Natural killer cell (primary cell): ENCODE results near the gene MARCHF3. TPM values are rescaled to one million over a fixed set of nuclear protein-coding genes. Genes with fewer than 3 reads are reported as not detected.
"Not testable (repeated sequence)": the region's sequence is repeated elsewhere in the genome, so short reads cannot be mapped to it uniquely, and the experiment has no call there.

Experiments used
- ATAC-seq, 3 donors: fragments of 150-1000 bp in 2 of 3; fragments of 200-7000 bp in 1 of 3; cut with Tn5 transposase; 1 replicate in 1 of 3; 2 replicates in 2 of 3; pipeline ENCODE4 v1.10.0; 2021; ENCODE audit warnings: mild to moderate bottlenecking in 2 of 3, moderate library complexity in 2 of 3
- DNase-seq, 2 donors: peaks; one replicate each; pipeline versions ENCODE4 v3.0.0 to v3.0.0-alpha.2; 2013 to 2021; ENCODE audit warnings: mixed read lengths in 1 of 2
- H3K27ac ChIP-seq: one replicate; pipeline ENCODE4 v1.5.1; 2013; ENCODE audit warnings: mild to moderate bottlenecking, low read length
- H3K27me3 ChIP-seq: one replicate; pipeline ENCODE4 v1.6.1; 2013; ENCODE audit warnings: low read length; ENCODE audit not compliant: control insufficient read depth, insufficient read depth
- H3K36me3 ChIP-seq: one replicate; pipeline ENCODE4 v1.6.1; 2013; ENCODE audit warnings: low read length; ENCODE audit not compliant: control insufficient read depth, insufficient read depth
- H3K4me1 ChIP-seq: one replicate; pipeline ENCODE4 v1.6.1; 2013; ENCODE audit warnings: low read length; ENCODE audit not compliant: control insufficient read depth, insufficient read depth
- H3K4me3 ChIP-seq: one replicate; pipeline ENCODE4 v1.5.1; 2013; ENCODE audit warnings: low read length
- H3K9me3 ChIP-seq: one replicate; pipeline ENCODE4 v1.6.1; 2013; ENCODE audit warnings: low read length; ENCODE audit not compliant: control insufficient read depth, insufficient read depth
- H3K27ac Mint-ChIP-seq, 2 donors: one replicate each; pipeline ENCODE4 v1.8.0; 2022; ENCODE audit warnings: mild to moderate bottlenecking in 2 of 2, mixed read lengths in 2 of 2, moderate library complexity in 1 of 2
- H3K27me3 Mint-ChIP-seq, 2 donors: one replicate each; pipeline ENCODE4 v1.8.0; 2022; ENCODE audit warnings: low read depth in 2 of 2, mixed read lengths in 2 of 2
- H3K36me3 Mint-ChIP-seq: one replicate; pipeline ENCODE4 v1.8.0; 2022; ENCODE audit warnings: mixed read lengths
- H3K4me1 Mint-ChIP-seq, 2 donors: one replicate each; pipeline ENCODE4 v1.8.0; 2022; ENCODE audit warnings: mixed read lengths in 2 of 2
- H3K4me3 Mint-ChIP-seq: one replicate; pipeline ENCODE4 v1.8.0; 2022; ENCODE audit warnings: mild to moderate bottlenecking, moderate library complexity, mixed read lengths
- H3K9me3 Mint-ChIP-seq, 2 donors: one replicate each; pipeline ENCODE4 v1.8.0; 2022; ENCODE audit warnings: mixed read lengths in 2 of 2
- CTCF ChIP-seq: fragments of 200-600 bp; IDR thresholded peaks from one replicate; pipeline ENCODE4 v1.8.0; 2022; ENCODE audit warnings: antibody characterized with exemption
- WGBS: methylation state at CpG from one replicate; pipeline ENCODE4 v1.1.7; 2013; ENCODE audit warnings: missing lambda C conversion rate; ENCODE audit not compliant: insufficient coverage; 5-methylcytosine and 5-hydroxymethylcytosine counted together
- intact Hi-C: fragments of 100-400 bp; cut with micrococcal nuclease; formaldehyde crosslinking; loops from one replicate; pipeline ENCODE4 v1.14.2; 2022
- total RNA-seq, 4 donors: library from RNA; stranded (reverse); fragments of 120-200 nt in 1 of 4; gene quantifications; one replicate each; pipeline versions ENCODE4 v1.2.3 to v1.2.4, GENCODE V29; 2013 to 2022

Gene MARCHF3
- total RNA-seq, 3 donors from 2014 or later (not counting 1 experiment from before 2014, with no cell fraction given) = 6.8 to 11.2 (median 8.9) TPM

GRCh38 chr5:126847826-126848251 is 182.5 kb downstream of the MARCHF3 start:
- no peak for ATAC-seq
- no peak for TF ChIP-seq CTCF
- H3K27ac ChIP-seq = no peak overlapping the region
- no peak overlapping the region for H3K4me3 ChIP-seq
- no peak for DNase-seq
- intact Hi-C loops = no loop called here
- Mint-ChIP-seq H3K9me3 (no peaks in the 10 kb centered on the region), H3K36me3 (no peaks in the 10 kb centered on the region), H3K4me3 (no peak overlapping the region), H3K4me1 (peaks cover 37 to 47% of the 10 kb centered on the region in 2 donors), H3K27ac (peak overlapping the region; percentile 34 to 48), H3K27me3 (no peaks in the 10 kb centered on the region)
- 93% methylated on average over 2 of the region's 3 CpGs for WGBS
- no peaks in the 10 kb centered on the region for H3K36me3 ChIP-seq
- no peaks in the 10 kb centered on the region for H3K9me3 ChIP-seq
- no peaks in the 10 kb centered on the region for H3K27me3 ChIP-seq
- peaks cover 18% of the 10 kb centered on the region for H3K4me1 ChIP-seq

DNA sequence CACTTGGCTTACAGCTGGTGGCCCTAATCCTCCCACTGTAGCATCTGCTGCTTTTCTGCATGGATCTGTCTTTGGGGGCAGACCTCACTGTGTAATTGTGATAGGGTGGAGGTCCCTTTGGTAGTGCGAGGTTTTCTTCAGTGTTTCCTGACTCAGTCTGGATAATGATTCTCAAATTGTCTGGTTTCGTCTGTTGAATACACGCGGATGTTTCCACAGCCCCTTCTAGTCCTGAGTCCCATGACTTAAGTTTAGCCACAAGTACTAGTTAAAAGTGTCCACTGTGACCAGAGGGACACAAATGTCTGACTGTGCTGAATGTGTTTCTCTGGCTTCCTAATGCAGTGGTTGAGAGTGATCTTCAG is 182.9 kb downstream of the MARCHF3 start:
- no peak for DNase-seq
- Histone ChIP-seq H3K27me3 (no peaks in the 10 kb centered on the region), H3K4me1 (peaks cover 14% of the 10 kb centered on the region), H3K27ac (no peak overlapping the region), H3K36me3 (no peaks in the 10 kb centered on the region), H3K9me3 (no peaks in the 10 kb centered on the region), H3K4me3 (no peak overlapping the region)
- Mint-ChIP-seq H3K27me3 (no peaks in the 10 kb centered on the region), H3K4me3 (no peak overlapping the region), H3K9me3 (no peaks in the 10 kb centered on the region), H3K27ac (peak overlapping the region; percentile 48 to 68), H3K4me1 (peaks cover 33 to 44% of the 10 kb centered on the region in 2 donors), H3K36me3 (no peaks in the 10 kb centered on the region)
- no peak for TF ChIP-seq CTCF
- intact Hi-C loops = no loop called here
- 86% methylated on average over 4 of the region's 4 CpGs for WGBS
- no peak for ATAC-seq

DNA sequence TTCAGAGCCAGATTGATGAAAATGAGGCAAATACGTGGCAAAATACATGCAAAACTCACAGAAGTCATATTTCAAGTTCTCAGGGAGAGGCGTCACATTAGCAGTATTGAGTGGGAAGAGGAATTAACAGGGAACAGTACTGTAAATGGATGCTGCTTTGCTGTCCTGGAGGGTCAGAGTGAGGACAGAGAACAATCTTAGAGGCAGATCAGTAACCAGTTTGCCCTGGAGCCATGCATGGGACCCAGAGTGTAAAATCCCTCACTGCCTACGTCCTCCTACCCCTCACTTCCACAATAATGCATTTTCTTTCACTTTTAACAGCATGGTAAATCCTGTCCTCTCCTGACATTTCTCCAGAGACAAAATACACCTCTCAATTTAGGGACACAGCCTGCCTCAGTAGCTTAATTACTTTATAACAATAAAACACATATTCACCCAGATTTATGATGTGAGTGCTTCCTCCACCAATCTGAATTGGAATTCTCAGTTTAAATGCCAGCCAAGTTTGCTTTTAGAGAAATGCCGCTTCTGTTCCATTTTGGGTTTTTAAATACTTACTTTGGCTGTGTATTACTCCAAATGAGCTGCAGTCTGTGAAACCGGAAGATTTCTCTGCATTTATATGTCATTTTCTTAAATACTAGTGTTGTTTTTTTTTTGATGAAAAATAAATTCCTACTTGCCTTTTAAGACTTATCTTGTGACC is 183.5 kb downstream of the MARCHF3 start:
- no peaks in the 10 kb centered on the region for H3K36me3 Mint-ChIP-seq
- H3K4me1 Mint-ChIP-seq = peaks cover 28 to 44% of the 10 kb centered on the region in 2 donors
- no peaks in the 10 kb centered on the region for H3K27me3 ChIP-seq
- no peak overlapping the region for H3K27ac ChIP-seq
- H3K4me3 Mint-ChIP-seq = no peak overlapping the region
- no peaks in the 10 kb centered on the region for H3K27me3 Mint-ChIP-seq
- 95% methylated on average over 4 of the region's 5 CpGs for WGBS
- ATAC-seq (no peak), DNase-seq (no peak)
- H3K9me3 ChIP-seq = no peaks in the 10 kb centered on the region
- no peaks in the 10 kb centered on the region for H3K36me3 ChIP-seq
- peak overlapping the region in 1 of 2 donors; percentile 68 for H3K27ac Mint-ChIP-seq
- intact Hi-C loops = no loop called here
- no peaks in the 10 kb centered on the region for H3K9me3 Mint-ChIP-seq
- no peak for TF ChIP-seq CTCF
- no peak overlapping the region for H3K4me3 ChIP-seq
- peaks cover 11% of the 10 kb centered on the region for H3K4me1 ChIP-seq

DNA sequence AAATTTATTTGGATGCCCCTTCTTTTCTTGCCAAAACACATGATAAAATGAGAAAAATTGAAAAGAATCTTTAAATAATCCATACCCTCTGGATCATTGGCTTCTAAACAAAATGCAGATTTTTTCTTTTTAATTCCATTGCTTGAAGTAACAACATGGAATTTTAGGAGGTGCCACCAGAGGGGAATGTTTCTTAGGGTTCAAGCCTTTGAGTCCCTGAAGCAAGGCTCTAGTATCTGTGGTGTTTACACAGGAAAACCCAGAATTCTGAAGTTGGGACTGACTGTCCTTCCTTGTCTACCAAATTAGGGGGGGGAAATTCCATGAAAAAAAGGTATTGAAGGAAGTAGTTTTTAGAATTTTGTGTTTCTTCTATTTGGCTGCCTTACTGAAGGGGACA is 184.0 kb downstream of the MARCHF3 start:
- Histone ChIP-seq H3K4me1 (peaks cover 6% of the 10 kb centered on the region), H3K27me3 (no peaks in the 10 kb centered on the region), H3K4me3 (no peak overlapping the region), H3K36me3 (no peaks in the 10 kb centered on the region), H3K27ac (no peak overlapping the region), H3K9me3 (no peaks in the 10 kb centered on the region)
- Mint-ChIP-seq H3K27me3 (no peaks in the 10 kb centered on the region), H3K4me1 (peaks cover 22 to 40% of the 10 kb centered on the region in 2 donors), H3K36me3 (no peaks in the 10 kb centered on the region), H3K27ac (peak overlapping the region; percentile 68 to 76), H3K9me3 (no peaks in the 10 kb centered on the region), H3K4me3 (peak overlapping the region; percentile 47)
- intact Hi-C loops = no loop called here
- ATAC-seq (no peak), DNase-seq (no peak)
- TF ChIP-seq CTCF = no peak

- ATAC-seq = peak; percentile 93 to 99 (median 95)
- DNase-seq = peak; percentile 29 to 67
- H3K36me3 Mint-ChIP-seq, H3K9me3 Mint-ChIP-seq, H3K36me3 ChIP-seq, H3K27me3 ChIP-seq, H3K9me3 ChIP-seq, intact Hi-C loops, H3K27me3 Mint-ChIP-seq, H3K4me3 ChIP-seq, H3K4me1 ChIP-seq: not testable (repeated sequence)
- Mint-ChIP-seq H3K27ac (peak overlapping the region; percentile 68 to 76), H3K4me3 (peak overlapping the region; percentile 47), H3K4me1 (peaks cover 20 to 39% of the 10 kb centered on the region in 2 donors)
- 13% methylated on average over 14 of the region's 14 CpGs for WGBS
- H3K27ac ChIP-seq = peak overlapping the region; percentile 75
Measured at GRCh38 chr5:126845470-126846070, 184.8 kb downstream of the MARCHF3 start.
